Activated CD4-positive, alpha-beta memory T cell treated with anti-CD3 and anti-CD28 coated beads for 36 hours (primary cell): ENCODE data around the gene ENOSF1. TPM values are rescaled to one million over a fixed set of nuclear protein-coding genes. Genes with fewer than 3 reads are reported as not detected.

Source experiments
- CTCF ChIA-PET: fragments of 350-600 bp; sonication (Branson Sonifier 250); formaldehyde crosslinking; loops from one replicate; lab custom pipeline; 2021; ENCODE audit warnings: antibody characterized with exemption, inconsistent platforms; lab: Charles Lee
- POLR2A ChIA-PET: fragments of 350-600 bp; sonication (Branson Sonifier 250); formaldehyde crosslinking; loops from one replicate; lab custom pipeline; 2021; ENCODE audit warnings: antibody characterized with exemption; lab: Charles Lee
- DNase-seq: peaks from one replicate; pipeline ENCODE4 v3.0.0-alpha.2; 2020
- H3K27ac Mint-ChIP-seq: one replicate; pipeline ENCODE4 v1.8.0; 2021; ENCODE audit warnings: mixed read lengths
- H3K27me3 Mint-ChIP-seq: one replicate; pipeline ENCODE4 v1.8.0; 2021; ENCODE audit warnings: mixed read lengths
- H3K36me3 Mint-ChIP-seq: one replicate; pipeline ENCODE4 v1.8.0; 2021; ENCODE audit warnings: mixed read lengths
- H3K4me1 Mint-ChIP-seq: one replicate; pipeline ENCODE4 v1.8.0; 2021; ENCODE audit warnings: low read depth, mixed read lengths
- H3K4me3 Mint-ChIP-seq: one replicate; pipeline ENCODE4 v1.8.0; 2021; ENCODE audit warnings: mild to moderate bottlenecking, mixed read lengths
- H3K9me3 Mint-ChIP-seq: one replicate; pipeline ENCODE4 v1.8.0; 2021; ENCODE audit warnings: mixed read lengths
- intact Hi-C: fragments of 100-400 bp; cut with micrococcal nuclease; formaldehyde crosslinking; loops from one replicate; pipeline ENCODE4 v1.15.1; 2023
- total RNA-seq, 2 experiments: library from RNA; stranded (reverse); gene quantifications; one replicate each; pipeline ENCODE4 v1.2.3, GENCODE V29; 2021

ENOSF1 gene
- total RNA-seq, 2 experiments from 2014 or later = 59.1 to 61.2 TPM

DNA sequence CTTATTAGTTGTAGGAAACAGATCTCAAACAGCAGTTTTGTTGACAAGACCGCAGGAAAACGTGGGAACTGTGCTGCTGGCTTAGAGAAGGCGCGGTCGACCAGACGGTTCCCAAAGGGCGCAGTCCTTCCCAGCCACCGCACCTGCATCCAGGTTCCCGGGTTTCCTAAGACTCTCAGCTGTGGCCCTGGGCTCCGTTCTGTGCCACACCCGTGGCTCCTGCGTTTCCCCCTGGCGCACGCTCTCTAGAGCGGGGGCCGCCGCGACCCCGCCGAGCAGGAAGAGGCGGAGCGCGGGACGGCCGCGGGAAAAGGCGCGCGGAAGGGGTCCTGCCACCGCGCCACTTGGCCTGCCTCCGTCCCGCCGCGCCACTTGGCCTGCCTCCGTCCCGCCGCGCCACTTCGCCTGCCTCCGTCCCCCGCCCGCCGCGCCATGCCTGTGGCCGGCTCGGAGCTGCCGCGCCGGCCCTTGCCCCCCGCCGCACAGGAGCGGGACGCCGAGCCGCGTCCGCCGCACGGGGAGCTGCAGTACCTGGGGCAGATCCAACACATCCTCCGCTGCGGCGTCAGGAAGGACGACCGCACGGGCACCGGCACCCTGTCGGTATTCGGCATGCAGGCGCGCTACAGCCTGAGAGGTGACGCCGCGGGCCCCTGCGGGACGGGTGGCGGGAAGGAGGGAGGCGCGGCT is 55.0 kb downstream of the ENOSF1 start, which contains the start of gene TYMS:
Gene TYMS, plus strand, starts transcription at position 343 of the 690 bp plus-strand sequence. Its CDS starts 90 bp downstream, at position 433.
- intact Hi-C loops = loop anchor here (5.0 kb wide), 2 partner anchors 35 to 60 kb away; partner anchors contain the start of gene CLUL1
- Mint-ChIP-seq H3K4me1 (peaks cover 12% of the 10 kb centered on the region), H3K9me3 (peaks cover 8% of the 10 kb centered on the region), H3K27me3 (peaks cover 25% of the 10 kb centered on the region), H3K27ac (peak within 1 kb of the TSS; percentile 84), H3K36me3 (peaks cover 38% of the 10 kb centered on the region), H3K4me3 (peak within 1 kb of the TSS; percentile 92)
- ChIA-PET POLR2A (interaction anchor here (0.8 to 2.6 kb wide), 9 partner anchors 8 to 155 kb away, joined by 3 to 16 read pairs (median 5); partner anchors contain the start of genes ENOSF1 and YES1), CTCF (interaction anchor here (0.5 to 2.5 kb wide), 8 partner anchors 32 to 182 kb away, joined by 3 to 16 read pairs (median 6); partner anchors contain the start of gene ENOSF1)
- peak; percentile 65 for DNase-seq

- no peak for DNase-seq
- H3K36me3 Mint-ChIP-seq = peaks cover 20% of the 10 kb centered on the region
- H3K4me1 Mint-ChIP-seq = peaks cover 17% of the 10 kb centered on the region
- POLR2A ChIA-PET = no interaction called here
- peaks cover 29% of the 10 kb centered on the region for H3K27me3 Mint-ChIP-seq
- intact Hi-C loops = loop anchor here (5.0 kb wide), 2 partner anchors 33 to 58 kb away; partner anchors contain the start of gene CLUL1
- CTCF ChIA-PET = no interaction called here
- no peaks in the 10 kb centered on the region for H3K9me3 Mint-ChIP-seq
- H3K4me3 Mint-ChIP-seq = peak overlapping the region; percentile 20
- no peak overlapping the region for H3K27ac Mint-ChIP-seq
These were observed 57.0 kb downstream of the ENOSF1 start for GRCh38 chr18:655445-655844.

DNA sequence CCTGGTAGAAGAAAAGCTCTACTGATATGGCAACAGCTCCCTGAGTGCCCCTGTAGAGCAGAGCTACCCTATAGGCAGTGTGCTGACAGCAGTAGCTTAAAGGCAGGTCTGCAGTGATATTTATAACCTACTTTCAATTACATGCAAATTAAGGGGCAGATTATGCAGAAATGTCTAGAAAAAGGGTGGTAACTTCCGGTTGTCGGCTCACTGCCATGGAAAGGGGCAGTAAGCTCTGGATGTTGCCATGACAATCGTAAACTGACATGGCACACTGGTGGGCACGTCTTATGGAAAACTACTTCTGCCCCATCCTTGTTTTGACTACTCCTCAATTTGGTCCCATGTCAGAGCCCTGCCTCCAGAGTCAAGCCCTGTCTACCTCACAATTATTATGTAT is 57.8 kb downstream of the ENOSF1 start:
- H3K4me1 Mint-ChIP-seq = peaks cover 17% of the 10 kb centered on the region
- H3K36me3 Mint-ChIP-seq = peaks cover 11% of the 10 kb centered on the region
- no peak overlapping the region for H3K4me3 Mint-ChIP-seq
- intact Hi-C loops = no loop called here
- no peaks in the 10 kb centered on the region for H3K9me3 Mint-ChIP-seq
- DNase-seq = no peak
- CTCF ChIA-PET = interaction anchor here (0.6 to 1.0 kb wide), 2 partner anchors 30 to 177 kb away, joined by 3 read pairs; no protein-coding TSS in a partner anchor
- POLR2A ChIA-PET = no interaction called here
- H3K27ac Mint-ChIP-seq = no peak overlapping the region
- H3K27me3 Mint-ChIP-seq = peaks cover 27% of the 10 kb centered on the region

DNA sequence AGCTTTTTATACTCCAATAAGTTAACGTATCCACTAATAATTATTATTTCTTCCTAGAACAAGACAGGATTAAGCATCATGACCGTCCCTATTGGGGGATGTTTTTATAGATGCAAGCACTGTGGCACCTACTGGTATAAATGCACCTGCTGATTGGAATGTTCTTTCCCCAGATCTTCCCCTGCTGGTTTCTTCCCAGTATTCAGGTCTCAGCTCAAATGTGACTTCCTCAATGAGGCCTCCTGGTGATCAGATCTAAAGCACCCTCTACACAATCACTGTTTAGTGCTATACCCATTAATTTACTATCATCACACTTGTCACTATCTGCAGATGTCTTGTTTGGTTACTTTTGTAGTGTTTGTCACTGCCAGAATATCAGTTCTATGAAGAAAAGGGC is 58.9 kb downstream of the ENOSF1 start:
- intact Hi-C loops = no loop called here
- peaks cover 8% of the 10 kb centered on the region for H3K4me1 Mint-ChIP-seq
- DNase-seq = no peak
- no peaks in the 10 kb centered on the region for H3K9me3 Mint-ChIP-seq
- CTCF ChIA-PET = interaction anchor here (1.0 kb wide), 1 partner anchor 29 kb away, joined by 3 read pairs; no protein-coding TSS in a partner anchor
- peaks cover 23% of the 10 kb centered on the region for H3K27me3 Mint-ChIP-seq
- POLR2A ChIA-PET = no interaction called here
- peaks cover under 1% of the 10 kb centered on the region for H3K36me3 Mint-ChIP-seq
- H3K27ac Mint-ChIP-seq = no peak overlapping the region
- no peak overlapping the region for H3K4me3 Mint-ChIP-seq

- POLR2A ChIA-PET = no interaction called here
- CTCF ChIA-PET = interaction anchor here (1.5 kb wide), 1 partner anchor 28 kb away, joined by 4 read pairs; no protein-coding TSS in a partner anchor
- Mint-ChIP-seq H3K36me3 (no peaks in the 10 kb centered on the region), H3K27me3 (peaks cover 23% of the 10 kb centered on the region), H3K4me3 (no peak overlapping the region), H3K9me3 (no peaks in the 10 kb centered on the region), H3K27ac (no peak overlapping the region), H3K4me1 (peaks cover 8% of the 10 kb centered on the region)
- intact Hi-C loops = no loop called here
- no peak for DNase-seq
These were observed 60.3 kb downstream of the ENOSF1 start for GRCh38 chr18:652131-652530.

DNA sequence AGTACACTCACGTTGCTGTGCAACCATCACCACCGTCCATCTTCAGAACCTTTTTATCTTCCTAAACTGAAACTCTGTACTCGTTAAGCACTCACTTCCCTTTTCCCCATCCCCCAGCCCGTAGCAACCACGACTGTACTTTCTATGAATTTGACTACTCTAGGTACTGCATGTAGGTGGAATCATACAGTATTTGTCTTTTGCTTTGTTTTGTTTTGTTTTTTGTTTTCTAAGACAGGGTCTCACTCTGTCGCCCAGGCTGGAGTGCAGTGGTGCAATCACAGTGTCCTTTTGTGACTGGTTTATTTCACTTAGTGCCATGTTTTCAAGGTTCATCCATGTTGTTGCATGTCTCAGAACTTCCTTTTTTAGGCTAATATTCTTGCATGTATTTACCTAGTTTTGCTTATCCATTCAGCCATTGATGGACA is 62.0 kb downstream of the ENOSF1 start:
- peak; percentile 61 for DNase-seq
- Mint-ChIP-seq H3K27ac (no peak overlapping the region), H3K27me3 (peaks cover 14% of the 10 kb centered on the region), H3K36me3 (no peaks in the 10 kb centered on the region), H3K4me1 (peaks cover 8% of the 10 kb centered on the region), H3K9me3 (no peaks in the 10 kb centered on the region), H3K4me3 (no peak overlapping the region)
- CTCF ChIA-PET = interaction anchor here (1.5 kb wide), 1 partner anchor 26 kb away, joined by 4 read pairs; no protein-coding TSS in a partner anchor
- POLR2A ChIA-PET = interaction anchor here (1.1 kb wide), 1 partner anchor 8 kb away, joined by 3 read pairs; no protein-coding TSS in a partner anchor
- intact Hi-C loops = no loop called here

- Mint-ChIP-seq H3K4me1 (peaks cover 10% of the 10 kb centered on the region), H3K9me3 (no peaks in the 10 kb centered on the region), H3K36me3 (no peaks in the 10 kb centered on the region), H3K27me3 (peaks cover 8% of the 10 kb centered on the region), H3K27ac (no peak overlapping the region), H3K4me3 (no peak overlapping the region)
- intact Hi-C loops = no loop called here
- ChIA-PET POLR2A (interaction anchor here (1.1 kb wide), 1 partner anchor 9 kb away, joined by 3 read pairs; no protein-coding TSS in a partner anchor), CTCF (interaction anchor here (1.0 kb wide), 1 partner anchor 25 kb away, joined by 3 read pairs; no protein-coding TSS in a partner anchor)
- no peak for DNase-seq
These were observed 63.1 kb downstream of the ENOSF1 start for GRCh38 chr18:649341-649740.

GRCh38 chr18:647304-647703 is 65.1 kb downstream of the ENOSF1 start:
- H3K36me3 Mint-ChIP-seq = no peaks in the 10 kb centered on the region
- H3K27ac Mint-ChIP-seq = no peak overlapping the region
- H3K9me3 Mint-ChIP-seq = no peaks in the 10 kb centered on the region
- H3K27me3 Mint-ChIP-seq = peaks cover 4% of the 10 kb centered on the region
- no peak overlapping the region for H3K4me3 Mint-ChIP-seq
- intact Hi-C loops = no loop called here
- H3K4me1 Mint-ChIP-seq = peaks cover 12% of the 10 kb centered on the region
- no peak for DNase-seq
- ChIA-PET POLR2A (no interaction called here), CTCF (interaction anchor here (1.1 to 2.7 kb wide), 2 partner anchors 21 to 23 kb away, joined by 3 to 8 read pairs; no protein-coding TSS in a partner anchor)

DNA sequence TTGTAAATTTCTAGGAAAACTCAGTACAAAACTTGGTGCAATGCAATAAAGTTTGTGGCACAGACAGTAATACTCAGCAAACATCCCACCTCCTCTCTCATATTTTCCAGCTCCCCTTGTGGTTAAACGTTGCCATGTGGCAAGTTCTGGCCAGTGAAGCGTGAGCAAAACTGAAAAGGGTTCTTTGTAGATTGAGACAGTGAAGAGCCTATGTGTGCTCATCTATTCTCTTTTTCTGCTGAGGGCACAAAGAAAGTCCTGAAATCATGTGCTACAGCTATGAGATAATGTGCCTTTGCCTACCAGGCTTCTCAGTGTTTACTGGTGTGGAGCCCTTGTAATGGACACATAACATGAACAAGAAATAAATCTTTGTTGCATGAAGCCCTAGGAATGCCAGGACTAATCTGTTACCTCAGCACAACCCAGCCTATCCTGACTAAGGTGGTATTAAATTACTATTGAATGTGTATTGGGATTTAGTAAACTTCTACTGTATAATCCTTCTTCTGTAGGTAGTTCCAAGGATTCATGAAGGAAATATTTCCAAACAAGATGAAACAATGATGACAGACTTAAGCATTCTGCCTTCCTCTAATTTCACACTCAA is 67.9 kb downstream of the ENOSF1 start:
- H3K9me3 Mint-ChIP-seq = no peaks in the 10 kb centered on the region
- no peaks in the 10 kb centered on the region for H3K36me3 Mint-ChIP-seq
- no peak overlapping the region for H3K27ac Mint-ChIP-seq
- POLR2A ChIA-PET = no interaction called here
- intact Hi-C loops = no loop called here
- no peak overlapping the region for H3K4me3 Mint-ChIP-seq
- CTCF ChIA-PET = interaction anchor here (1.4 kb wide), 1 partner anchor 21 kb away, joined by 6 read pairs; no protein-coding TSS in a partner anchor
- peak; percentile 34 for DNase-seq
- peaks cover 2% of the 10 kb centered on the region for H3K27me3 Mint-ChIP-seq
- H3K4me1 Mint-ChIP-seq = peaks cover 4% of the 10 kb centered on the region

- ChIA-PET POLR2A (interaction anchor here (0.6 kb wide), 1 partner anchor 157 kb away, joined by 3 read pairs; no protein-coding TSS in a partner anchor), CTCF (interaction anchor here (1.7 to 2.0 kb wide), 2 partner anchors 17 to 198 kb away, joined by 4 to 10 read pairs; no protein-coding TSS in a partner anchor)
- H3K9me3 Mint-ChIP-seq = no peaks in the 10 kb centered on the region
- intact Hi-C loops = no loop called here
- H3K36me3 Mint-ChIP-seq = no peaks in the 10 kb centered on the region
- H3K4me3 Mint-ChIP-seq = no peak overlapping the region
- DNase-seq = no peak
- H3K27me3 Mint-ChIP-seq = peaks cover 4% of the 10 kb centered on the region
- no peak overlapping the region for H3K27ac Mint-ChIP-seq
- peaks cover 4% of the 10 kb centered on the region for H3K4me1 Mint-ChIP-seq
These were observed 71.2 kb downstream of the ENOSF1 start for GRCh38 chr18:641224-641623.

DNA sequence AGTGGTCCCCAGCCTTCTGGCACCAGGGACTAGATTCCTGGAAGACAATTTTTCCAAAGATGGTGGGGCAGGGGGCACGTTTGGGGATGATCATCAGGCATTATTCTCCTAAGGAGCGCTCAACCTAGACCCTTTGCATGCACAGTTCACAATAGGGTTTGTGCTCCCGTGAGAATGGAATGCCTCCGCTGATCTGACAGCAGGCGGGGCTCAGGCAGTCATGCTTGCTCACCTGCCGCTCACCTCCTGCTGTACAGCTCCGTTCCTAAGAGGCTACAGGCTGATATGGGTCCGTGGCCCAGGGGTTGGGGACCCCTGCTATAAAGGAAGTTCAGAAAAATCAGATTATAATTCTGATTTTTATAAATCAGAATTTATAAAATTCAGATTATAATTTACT is 77.3 kb downstream of the ENOSF1 start:
- H3K36me3 Mint-ChIP-seq = no peaks in the 10 kb centered on the region
- intact Hi-C loops = no loop called here
- peaks cover 6% of the 10 kb centered on the region for H3K27me3 Mint-ChIP-seq
- H3K9me3 Mint-ChIP-seq = no peaks in the 10 kb centered on the region
- POLR2A ChIA-PET = no interaction called here
- H3K4me3 Mint-ChIP-seq = no peak overlapping the region
- no peak overlapping the region for H3K27ac Mint-ChIP-seq
- CTCF ChIA-PET = interaction anchor here (0.7 kb wide), 1 partner anchor 42 kb away, joined by 3 read pairs; no protein-coding TSS in a partner anchor
- H3K4me1 Mint-ChIP-seq = no peaks in the 10 kb centered on the region
- no peak for DNase-seq
